ENCODE data around the gene TBCD.

TBCD gene

GRCh38 chr17:82751571-82752370, at the start of gene TBCD:
Gene TBCD, plus strand, starts transcription at chr17:82752065. Its CDS starts 129 bp downstream, at chr17:82752194.
- DNase-seq, result peak; percentile 89

- DNase-seq, result no peak
Measured at GRCh38 chr17:82702231-82702927, 49.5 kb upstream of the TBCD start.

- DNase-seq, result no peak
Measured at GRCh38 chr17:82703036-82703745, 48.7 kb upstream of the TBCD start.

- no peak for DNase-seq
Measured at GRCh38 chr17:82703935-82704865, 47.7 kb upstream of the TBCD start.

- no peak for DNase-seq
Measured at GRCh38 chr17:82704886-82705285, 47.0 kb upstream of the TBCD start.

- no peak for DNase-seq
Measured at GRCh38 chr17:82705756-82706155, 46.1 kb upstream of the TBCD start.

GRCh38 chr17:82709024-82709675, 42.7 kb upstream of the TBCD start:
- DNase-seq, result no peak

- no peak for DNase-seq
Measured at GRCh38 chr17:82709676-82710498, 42.0 kb upstream of the TBCD start.

GRCh38 chr17:82710499-82711232, 41.2 kb upstream of the TBCD start:
- no peak for DNase-seq

- no peak for DNase-seq
Measured at GRCh38 chr17:82713071-82713723, 38.7 kb upstream of the TBCD start.

- DNase-seq, result peak; percentile 89
Measured at GRCh38 chr17:82716203-82717010, 35.5 kb upstream of the TBCD start, which contains the start of gene FN3KRP. Gene FN3KRP, plus strand, starts transcription at chr17:82716706. Its CDS starts 50 bp downstream, at chr17:82716756.

- no peak for DNase-seq
Measured at GRCh38 chr17:82718986-82719685, 32.7 kb upstream of the TBCD start.

- DNase-seq, result no peak
Measured at GRCh38 chr17:82720204-82720603, 31.7 kb upstream of the TBCD start.

GRCh38 chr17:82722341-82723013, 29.4 kb upstream of the TBCD start:
- DNase-seq, result no peak

- DNase-seq, result no peak
Measured at GRCh38 chr17:82723169-82723807, 28.6 kb upstream of the TBCD start.

- DNase-seq, result no peak
Measured at GRCh38 chr17:82726427-82726826, 25.4 kb upstream of the TBCD start.
